ENCODE data around the gene EPC2.

The EPC2 gene

DNA sequence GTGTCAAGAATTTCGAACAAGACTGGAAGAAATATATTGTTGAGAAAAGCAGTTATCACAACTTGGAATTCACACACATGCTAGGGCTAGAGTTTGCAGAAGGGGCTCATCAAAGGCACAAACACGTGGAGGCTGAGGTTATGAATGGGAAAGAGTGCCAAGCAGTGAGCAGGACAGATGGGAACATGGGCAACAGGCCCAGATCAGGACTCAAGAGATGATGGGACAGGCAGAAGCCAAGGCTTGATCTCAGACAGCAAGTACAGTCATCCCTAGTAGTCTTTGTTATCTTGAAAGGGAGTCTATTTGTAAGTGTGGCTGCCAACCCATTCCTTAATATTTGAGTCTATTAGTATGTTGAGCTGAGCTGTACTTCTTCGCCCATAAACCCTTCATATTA lies 22.2 kb upstream of the EPC2 start:
- Histone ChIP-seq H3K4me3 (ENCODE audit: low read depth, low read length) (no peak overlapping the region), H3K36me3 (no peaks in the 10 kb centered on the region), H3K27me3 (ENCODE audit: insufficient read depth, low read depth, severe bottlenecking) (no peaks in the 10 kb centered on the region), H3K9me3 (ENCODE audit: severe bottlenecking) (no peaks in the 10 kb centered on the region), H3K27ac (no peak overlapping the region)
- TF ChIP-seq, protein P1, sequence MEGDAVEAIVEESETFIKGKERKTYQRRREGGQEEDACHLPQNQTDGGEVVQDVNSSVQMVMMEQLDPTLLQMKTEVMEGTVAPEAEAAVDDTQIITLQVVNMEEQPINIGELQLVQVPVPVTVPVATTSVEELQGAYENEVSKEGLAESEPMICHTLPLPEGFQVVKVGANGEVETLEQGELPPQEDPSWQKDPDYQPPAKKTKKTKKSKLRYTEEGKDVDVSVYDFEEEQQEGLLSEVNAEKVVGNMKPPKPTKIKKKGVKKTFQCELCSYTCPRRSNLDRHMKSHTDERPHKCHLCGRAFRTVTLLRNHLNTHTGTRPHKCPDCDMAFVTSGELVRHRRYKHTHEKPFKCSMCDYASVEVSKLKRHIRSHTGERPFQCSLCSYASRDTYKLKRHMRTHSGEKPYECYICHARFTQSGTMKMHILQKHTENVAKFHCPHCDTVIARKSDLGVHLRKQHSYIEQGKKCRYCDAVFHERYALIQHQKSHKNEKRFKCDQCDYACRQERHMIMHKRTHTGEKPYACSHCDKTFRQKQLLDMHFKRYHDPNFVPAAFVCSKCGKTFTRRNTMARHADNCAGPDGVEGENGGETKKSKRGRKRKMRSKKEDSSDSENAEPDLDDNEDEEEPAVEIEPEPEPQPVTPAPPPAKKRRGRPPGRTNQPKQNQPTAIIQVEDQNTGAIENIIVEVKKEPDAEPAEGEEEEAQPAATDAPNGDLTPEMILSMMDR (IDR thresholded peaks at IDR 0.05; ENCODE audit: low read depth, low read length), result no peak
- no peak for DNase-seq

DNA sequence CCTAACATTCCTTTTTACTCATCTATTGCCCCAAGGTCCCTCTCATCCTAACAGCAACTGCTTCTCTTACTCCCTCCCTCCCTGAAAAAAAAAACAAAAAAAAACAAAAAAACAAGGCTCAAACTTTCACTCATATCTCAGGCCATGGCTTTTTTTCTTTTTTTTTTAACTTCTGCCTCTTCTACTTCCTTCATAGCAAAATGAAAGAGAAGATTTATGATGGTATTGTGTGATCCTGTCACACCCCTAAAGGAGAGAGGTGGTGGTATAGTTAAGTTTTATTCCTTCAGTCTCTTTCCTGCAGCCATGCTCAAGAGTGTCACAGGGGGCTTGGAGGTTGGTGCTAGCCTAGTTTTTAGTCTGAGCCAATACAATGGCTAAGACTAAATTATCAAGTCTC lies 21.5 kb upstream of the EPC2 start:
- Histone ChIP-seq H3K9me3 (ENCODE audit: severe bottlenecking) (no peaks in the 10 kb centered on the region), H3K27me3 (ENCODE audit: insufficient read depth, low read depth, severe bottlenecking) (no peaks in the 10 kb centered on the region), H3K27ac (no peak overlapping the region), H3K4me3 (ENCODE audit: low read depth, low read length) (no peak overlapping the region), H3K36me3 (no peaks in the 10 kb centered on the region)
- no peak for DNase-seq
- TF ChIP-seq, protein P1 (IDR thresholded peaks at IDR 0.05; ENCODE audit: low read depth, low read length), result no peak

DNA sequence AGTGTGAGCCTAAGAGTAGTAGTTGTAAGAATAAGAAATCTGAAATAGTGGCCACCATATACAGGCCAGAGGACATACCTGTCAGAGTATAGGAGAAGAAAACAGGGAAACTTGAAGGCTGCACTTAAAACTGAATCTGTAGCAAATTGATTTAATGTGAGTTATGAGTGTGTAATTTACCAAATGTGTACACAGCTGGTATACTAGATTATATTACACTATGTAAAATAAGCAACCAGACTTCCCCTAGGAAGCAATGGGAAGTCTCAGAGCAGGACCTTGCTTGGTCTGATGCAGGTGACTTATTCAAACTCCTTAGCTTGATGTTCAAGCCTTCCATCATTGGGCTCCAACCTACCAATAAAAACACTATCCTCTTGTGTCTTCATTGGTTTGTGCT lies 17.3 kb upstream of the EPC2 start:
- H3K9me3 ChIP-seq (ENCODE audit: severe bottlenecking), result no peaks in the 10 kb centered on the region
- H3K27me3 ChIP-seq (ENCODE audit: insufficient read depth, low read depth, severe bottlenecking), result no peaks in the 10 kb centered on the region
- TF ChIP-seq, protein P1 (IDR thresholded peaks at IDR 0.05; ENCODE audit: low read depth, low read length), result no peak
- no peak overlapping the region for H3K27ac ChIP-seq
- no peak for DNase-seq
- H3K36me3 ChIP-seq, result no peaks in the 10 kb centered on the region
- H3K4me3 ChIP-seq (ENCODE audit: low read depth, low read length), result no peak overlapping the region

DNA sequence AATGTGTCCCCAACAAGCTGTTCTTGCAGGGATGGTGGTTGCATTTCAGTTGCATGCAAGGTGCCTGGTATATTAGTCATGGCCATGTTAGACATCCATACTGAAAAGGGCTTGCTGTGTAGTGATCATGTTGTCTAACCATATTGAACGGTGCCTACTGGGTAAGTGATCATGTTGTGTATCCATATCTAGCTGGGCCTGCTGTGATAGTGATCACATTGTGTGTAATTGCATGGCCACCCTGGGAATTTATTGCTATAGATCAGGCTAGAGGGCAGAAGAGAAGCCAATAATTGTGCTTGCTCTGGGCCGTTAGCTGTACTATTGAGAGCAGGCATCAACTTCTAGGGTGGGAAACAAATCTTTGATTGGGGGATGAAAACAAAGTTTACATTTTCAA lies 9.8 kb upstream of the EPC2 start:
- H3K27ac ChIP-seq, result no peak overlapping the region
- TF ChIP-seq, protein P1 (IDR thresholded peaks at IDR 0.05; ENCODE audit: low read depth, low read length), result no peak
- H3K36me3 ChIP-seq, result no peaks in the 10 kb centered on the region
- no peaks in the 10 kb centered on the region for H3K27me3 ChIP-seq (ENCODE audit: insufficient read depth, low read depth, severe bottlenecking)
- no peak for DNase-seq
- no peak overlapping the region for H3K4me3 ChIP-seq (ENCODE audit: low read depth, low read length)
- H3K9me3 ChIP-seq (ENCODE audit: severe bottlenecking), result no peaks in the 10 kb centered on the region

DNA sequence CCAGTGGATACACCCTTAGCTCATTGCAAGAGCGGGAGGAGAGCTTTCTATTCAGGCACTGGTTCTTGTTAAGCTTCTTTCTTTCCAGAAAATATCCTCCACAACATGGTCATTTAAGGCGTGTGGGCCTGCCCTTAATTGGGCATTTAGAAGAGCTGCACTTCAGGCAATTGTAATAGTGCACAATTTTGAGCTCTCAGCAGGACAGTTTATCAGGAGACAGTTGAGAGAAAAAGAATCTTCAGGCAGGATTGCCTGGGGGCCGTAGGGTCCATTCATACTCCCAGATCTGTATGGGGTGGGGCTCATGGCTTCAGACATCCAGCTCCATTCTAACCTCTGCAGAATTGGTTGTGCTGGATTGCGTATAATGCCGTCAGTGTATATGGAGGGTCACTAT lies 6.0 kb upstream of the EPC2 start:
- H3K27me3 ChIP-seq (ENCODE audit: insufficient read depth, low read depth, severe bottlenecking), result no peaks in the 10 kb centered on the region
- H3K4me3 ChIP-seq (ENCODE audit: low read depth, low read length), result no peak overlapping the region
- TF ChIP-seq, protein P1 (IDR thresholded peaks at IDR 0.05; ENCODE audit: low read depth, low read length), result no peak
- no peak for DNase-seq
- H3K36me3 ChIP-seq, result no peaks in the 10 kb centered on the region
- no peak overlapping the region for H3K27ac ChIP-seq
- H3K9me3 ChIP-seq (ENCODE audit: severe bottlenecking), result no peaks in the 10 kb centered on the region

DNA sequence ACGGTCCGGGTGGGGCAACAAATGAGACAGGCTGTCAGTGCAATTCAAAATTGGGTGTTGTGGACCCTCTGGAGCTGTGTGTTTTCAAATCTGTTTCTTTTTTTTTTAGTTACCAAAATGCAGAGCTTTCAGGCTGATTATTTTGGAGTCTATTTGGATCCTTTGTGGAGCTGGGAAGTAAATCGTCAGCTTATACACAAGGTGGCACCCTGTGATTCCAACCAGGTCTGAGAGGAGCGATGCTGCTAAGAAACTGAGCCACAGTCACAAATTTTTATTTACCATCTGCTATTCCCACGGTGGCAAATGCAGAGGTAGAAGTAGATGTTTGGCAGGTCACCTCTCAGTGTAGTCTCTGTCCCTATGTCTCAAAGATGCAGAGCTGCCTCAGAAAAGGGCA lies 3.8 kb upstream of the EPC2 start:
- H3K27me3 ChIP-seq (ENCODE audit: insufficient read depth, low read depth, severe bottlenecking), result no peaks in the 10 kb centered on the region
- DNase-seq, result no peak

More for the DNA sequence above, 3.8 kb upstream of the EPC2 start:
- Histone ChIP-seq H3K9me3 (ENCODE audit: severe bottlenecking) (no peaks in the 10 kb centered on the region), H3K36me3 (no peaks in the 10 kb centered on the region), H3K4me3 (ENCODE audit: low read depth, low read length) (no peak overlapping the region), H3K27ac (no peak overlapping the region)
- TF ChIP-seq, protein P1 (IDR thresholded peaks at IDR 0.05; ENCODE audit: low read depth, low read length), result no peak

All from WERI-Rb-1 (cell line).